ENCODE results near the gene RNPEPL1. TPM values are rescaled to one million over a fixed set of nuclear protein-coding genes. Genes with fewer than 3 reads are reported as not detected.

Gene RNPEPL1
- total RNA-seq, 1 experiment from 2014 or later: 101 TPM

DNA sequence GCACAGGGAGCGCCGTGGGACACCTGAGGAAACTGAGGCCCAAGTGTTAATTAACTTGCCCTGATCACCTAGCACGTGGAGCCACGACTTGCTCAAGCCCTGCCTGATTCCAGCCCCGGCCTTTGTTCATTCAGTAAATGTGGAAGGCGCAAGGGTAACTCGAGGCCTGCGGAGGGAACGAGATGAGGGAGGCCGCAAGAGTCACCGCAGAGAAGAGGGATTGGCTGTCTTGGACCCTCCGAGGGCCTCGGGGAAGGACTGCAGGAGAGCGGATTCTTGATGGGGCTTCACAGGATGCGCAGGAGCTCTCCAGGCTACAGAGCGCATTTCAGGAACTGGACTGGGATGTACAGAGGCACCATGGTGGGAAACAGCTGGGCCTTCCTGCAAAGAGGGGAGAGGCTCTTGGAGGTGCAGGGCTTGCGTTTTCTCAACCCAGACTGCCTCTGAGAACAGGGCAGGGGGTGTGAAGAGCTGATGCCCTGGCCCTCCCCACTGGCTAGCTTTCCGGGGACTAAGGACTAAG lies 10.0 kb upstream of the RNPEPL1 start:
- H3K79me2 ChIP-seq (ENCODE audit: low read depth): peaks cover 74% of the 10 kb centered on the region
- intact Hi-C loops (cut with micrococcal nuclease; ENCODE audit: unreplicated experiment): no loop called here
- BruUV-seq (replicated peaks): no TSS peak
- no peak for DNase-seq
- TF ChIP-seq, protein P1, sequence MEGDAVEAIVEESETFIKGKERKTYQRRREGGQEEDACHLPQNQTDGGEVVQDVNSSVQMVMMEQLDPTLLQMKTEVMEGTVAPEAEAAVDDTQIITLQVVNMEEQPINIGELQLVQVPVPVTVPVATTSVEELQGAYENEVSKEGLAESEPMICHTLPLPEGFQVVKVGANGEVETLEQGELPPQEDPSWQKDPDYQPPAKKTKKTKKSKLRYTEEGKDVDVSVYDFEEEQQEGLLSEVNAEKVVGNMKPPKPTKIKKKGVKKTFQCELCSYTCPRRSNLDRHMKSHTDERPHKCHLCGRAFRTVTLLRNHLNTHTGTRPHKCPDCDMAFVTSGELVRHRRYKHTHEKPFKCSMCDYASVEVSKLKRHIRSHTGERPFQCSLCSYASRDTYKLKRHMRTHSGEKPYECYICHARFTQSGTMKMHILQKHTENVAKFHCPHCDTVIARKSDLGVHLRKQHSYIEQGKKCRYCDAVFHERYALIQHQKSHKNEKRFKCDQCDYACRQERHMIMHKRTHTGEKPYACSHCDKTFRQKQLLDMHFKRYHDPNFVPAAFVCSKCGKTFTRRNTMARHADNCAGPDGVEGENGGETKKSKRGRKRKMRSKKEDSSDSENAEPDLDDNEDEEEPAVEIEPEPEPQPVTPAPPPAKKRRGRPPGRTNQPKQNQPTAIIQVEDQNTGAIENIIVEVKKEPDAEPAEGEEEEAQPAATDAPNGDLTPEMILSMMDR (conservative IDR thresholded peaks at IDR 0.05): no peak
- TF ChIP-seq EZH2 (IDR thresholded peaks at IDR 0.05; ENCODE audit: low read depth): no peak
- peaks cover 22% of the 10 kb centered on the region for H3K36me3 ChIP-seq (ENCODE audit: low read depth)
- no peak overlapping the region for H2AFZ ChIP-seq
- H3K4me1 ChIP-seq (replicated peaks; ENCODE audit: insufficient read depth): peaks cover 31% of the 10 kb centered on the region
- H3K9me2 ChIP-seq (ENCODE audit: insufficient read depth): no peaks in the 10 kb centered on the region
- no peak overlapping the region; the same call in 1 of the 2 replicates for H3K4me3 ChIP-seq
- H3F3A ChIP-seq (ENCODE audit: insufficient read depth, low read depth): peaks cover 22% of the 10 kb centered on the region
- ChIA-PET CTCF (no interaction called here), POLR2A (ENCODE audit: unreplicated experiment) (no interaction called here)
- no peaks in the 10 kb centered on the region for H3K27me3 ChIP-seq (ENCODE audit: insufficient read depth, low read depth)
- peaks cover 53% of the 10 kb centered on the region for H4K20me1 ChIP-seq (ENCODE audit: insufficient read depth)
- H3K9me3 ChIP-seq (ENCODE audit: insufficient read depth, low read depth): no peaks in the 10 kb centered on the region
- no peak overlapping the region for H3K27ac ChIP-seq
- H3K4me2 ChIP-seq: peak overlapping the region; percentile 90; the same call in 1 of the 2 replicates

DNA sequence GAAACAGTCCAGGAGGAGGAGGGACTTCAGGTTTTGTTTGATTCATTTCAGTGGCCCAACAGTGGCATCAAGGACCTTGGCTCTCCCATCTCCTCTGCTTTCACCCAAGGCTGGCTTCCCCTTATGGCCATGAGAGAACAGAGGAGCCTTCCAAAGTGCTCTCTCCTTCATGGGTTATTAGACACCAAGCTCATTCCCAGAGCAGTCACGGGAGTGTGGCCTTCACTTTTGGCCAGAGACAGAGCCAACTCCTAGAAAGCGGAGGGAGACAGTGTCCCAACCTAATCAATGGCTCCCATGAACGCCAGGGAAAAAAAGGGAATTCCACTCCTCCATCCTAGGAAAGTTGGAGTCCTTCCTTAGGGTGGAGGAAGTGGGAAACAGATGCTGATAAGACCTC lies 9.0 kb upstream of the RNPEPL1 start:
- Histone ChIP-seq H3K79me2 (ENCODE audit: low read depth) (peaks cover 79% of the 10 kb centered on the region), H3K36me3 (ENCODE audit: low read depth) (peaks cover 19% of the 10 kb centered on the region), H3K4me1 (replicated peaks; ENCODE audit: insufficient read depth) (peaks cover 41% of the 10 kb centered on the region), H3K9me2 (ENCODE audit: insufficient read depth) (no peaks in the 10 kb centered on the region), H4K20me1 (ENCODE audit: insufficient read depth) (peaks cover 45% of the 10 kb centered on the region), H3F3A (ENCODE audit: insufficient read depth, low read depth) (peaks cover 28% of the 10 kb centered on the region), H3K4me3 (peak overlapping the region; percentile 75), H3K9me3 (ENCODE audit: insufficient read depth, low read depth) (no peaks in the 10 kb centered on the region), H2AFZ (no peak overlapping the region), H3K4me2 (peak overlapping the region; percentile 90), H3K27ac (peak overlapping the region; percentile 95; the same call in 1 of the 2 replicates), H3K27me3 (ENCODE audit: insufficient read depth, low read depth) (no peaks in the 10 kb centered on the region)
- intact Hi-C loops (cut with micrococcal nuclease; ENCODE audit: unreplicated experiment): no loop called here
- TF ChIP-seq EZH2 (IDR thresholded peaks at IDR 0.05; ENCODE audit: low read depth): no peak
- TF ChIP-seq, protein P1 (conservative IDR thresholded peaks at IDR 0.05): no peak
- POLR2A ChIA-PET (ENCODE audit: unreplicated experiment): interaction anchor here (0.6 kb wide), 1 partner anchor 402 kb away, joined by 3 read pairs; no protein-coding TSS in a partner anchor
- BruUV-seq (replicated peaks): TSS peak; percentile 61
- no peak for DNase-seq
- CTCF ChIA-PET: interaction anchor here (2.4 kb wide), 1 partner anchor 45 kb away, joined by 10 read pairs; no protein-coding TSS in a partner anchor

DNA sequence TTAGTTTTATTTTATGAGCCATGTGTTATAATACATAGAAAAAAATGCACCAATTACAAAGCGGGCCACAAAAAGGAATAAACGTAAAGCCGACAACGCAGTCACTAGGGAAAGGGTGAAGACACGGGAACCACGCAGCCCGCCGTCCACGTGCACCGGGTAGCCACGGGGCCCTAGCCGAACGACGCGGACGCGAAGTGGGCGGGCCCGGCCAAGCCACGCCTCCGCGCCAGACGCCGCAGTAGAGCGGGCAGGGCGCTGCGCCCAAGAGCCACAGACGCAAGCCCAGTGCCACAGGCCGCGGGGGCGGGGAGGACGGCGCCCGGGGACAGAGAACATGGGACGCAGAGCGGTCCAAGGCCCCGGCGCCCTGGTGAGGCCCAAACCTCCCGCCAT lies 8.2 kb upstream of the RNPEPL1 start, which contains the start of gene DUSP28:
Gene DUSP28, plus strand, starts transcription at position 274 of the 396 bp plus-strand sequence. CDS start 328 bp downstream, outside the sequence.
- CTCF ChIA-PET: interaction anchor here (2.4 kb wide), 1 partner anchor 46 kb away, joined by 10 read pairs; no protein-coding TSS in a partner anchor
- Histone ChIP-seq H3K27ac (peak within 1 kb of the TSS; percentile 95), H3K9me3 (ENCODE audit: insufficient read depth, low read depth) (no peaks in the 10 kb centered on the region), H4K20me1 (ENCODE audit: insufficient read depth) (peaks cover 37% of the 10 kb centered on the region), H3K4me2 (peak within 1 kb of the TSS; percentile 90), H3K9me2 (ENCODE audit: insufficient read depth) (no peaks in the 10 kb centered on the region), H3K27me3 (ENCODE audit: insufficient read depth, low read depth) (no peaks in the 10 kb centered on the region), H3F3A (ENCODE audit: insufficient read depth, low read depth) (peaks cover 36% of the 10 kb centered on the region), H3K4me3 (peak within 1 kb of the TSS; percentile 75), H3K4me1 (replicated peaks; ENCODE audit: insufficient read depth) (peaks cover 49% of the 10 kb centered on the region), H3K36me3 (ENCODE audit: low read depth) (peaks cover 18% of the 10 kb centered on the region), H2AFZ (peak within 1 kb of the TSS; percentile 73; the same call in 1 of the 2 replicates), H3K79me2 (ENCODE audit: low read depth) (peaks cover 79% of the 10 kb centered on the region)
- TF ChIP-seq, protein P1 (conservative IDR thresholded peaks at IDR 0.05): no peak
- TF ChIP-seq EZH2 (IDR thresholded peaks at IDR 0.05; ENCODE audit: low read depth): no peak
- POLR2A ChIA-PET (ENCODE audit: unreplicated experiment): interaction anchor here (0.6 to 1.5 kb wide), 2 partner anchors 26 to 27 kb away, joined by 4 to 17 read pairs; partner anchors contain the start of gene CAPN10
- no TSS peak for BruUV-seq (replicated peaks)
- intact Hi-C loops (cut with micrococcal nuclease; ENCODE audit: unreplicated experiment): loop anchor here (2.0 to 10.0 kb wide), 3 partner anchors 327 to 495 kb away; no protein-coding TSS in a partner anchor
- peak; percentile 78 to 96 for DNase-seq
